ENCODE measurements around the gene ZNF664.
A peak's percentile ranks its signal among the peaks of the same experiment; 100 is the strongest.

The ZNF664 gene

DNA sequence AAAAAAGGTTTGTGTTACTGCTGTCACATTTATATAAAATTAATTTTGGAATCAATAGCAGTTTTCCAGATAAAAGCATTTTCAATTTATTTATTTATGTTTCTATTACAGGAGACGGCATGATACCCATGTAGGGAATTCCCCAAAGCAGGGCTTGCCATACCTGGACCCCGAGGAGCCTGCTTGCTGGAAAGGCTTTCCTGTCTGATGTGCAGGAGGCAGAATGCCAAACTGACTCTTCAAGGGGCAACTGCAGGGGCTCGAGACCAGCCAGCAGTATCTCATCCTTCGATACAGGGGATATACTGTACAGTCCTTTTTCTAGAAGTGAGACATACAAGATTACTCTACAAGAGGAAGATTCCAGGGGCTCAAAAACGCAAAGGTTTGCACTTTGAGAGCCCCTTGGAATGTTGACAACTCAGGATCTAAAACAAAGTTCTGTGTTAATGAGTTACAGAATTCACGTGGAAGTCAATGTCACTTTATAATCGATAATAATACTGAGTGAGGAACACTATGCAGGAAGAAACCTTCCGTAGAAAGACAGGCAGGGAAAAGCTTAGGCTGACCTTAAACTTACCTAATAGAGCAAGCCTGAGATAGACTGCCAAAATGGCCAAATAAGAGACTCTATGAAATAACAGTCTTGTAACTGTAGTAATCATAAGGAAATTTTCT lies 38.6 kb downstream of the ZNF664 start:
- no peak for DNase-seq

DNA sequence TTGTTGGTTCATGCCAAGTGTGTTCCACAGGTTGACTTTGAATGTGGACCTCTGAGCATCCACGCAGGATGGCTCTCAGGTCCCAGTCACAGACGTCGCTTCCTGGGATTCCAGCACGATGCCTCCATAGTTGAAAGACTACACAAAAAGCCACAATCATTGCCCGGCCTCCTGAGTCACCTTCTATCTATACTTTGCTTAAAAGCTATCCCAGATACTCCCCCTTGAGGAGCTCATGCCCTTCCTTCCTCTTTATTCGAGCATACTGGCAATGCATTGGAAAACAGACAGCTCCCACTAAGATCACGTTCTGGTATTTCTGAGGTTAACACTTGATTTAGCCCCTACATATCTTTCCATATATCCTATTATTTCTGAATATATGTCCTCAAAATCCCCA lies 40.1 kb downstream of the ZNF664 start:
- no peak for DNase-seq

DNA sequence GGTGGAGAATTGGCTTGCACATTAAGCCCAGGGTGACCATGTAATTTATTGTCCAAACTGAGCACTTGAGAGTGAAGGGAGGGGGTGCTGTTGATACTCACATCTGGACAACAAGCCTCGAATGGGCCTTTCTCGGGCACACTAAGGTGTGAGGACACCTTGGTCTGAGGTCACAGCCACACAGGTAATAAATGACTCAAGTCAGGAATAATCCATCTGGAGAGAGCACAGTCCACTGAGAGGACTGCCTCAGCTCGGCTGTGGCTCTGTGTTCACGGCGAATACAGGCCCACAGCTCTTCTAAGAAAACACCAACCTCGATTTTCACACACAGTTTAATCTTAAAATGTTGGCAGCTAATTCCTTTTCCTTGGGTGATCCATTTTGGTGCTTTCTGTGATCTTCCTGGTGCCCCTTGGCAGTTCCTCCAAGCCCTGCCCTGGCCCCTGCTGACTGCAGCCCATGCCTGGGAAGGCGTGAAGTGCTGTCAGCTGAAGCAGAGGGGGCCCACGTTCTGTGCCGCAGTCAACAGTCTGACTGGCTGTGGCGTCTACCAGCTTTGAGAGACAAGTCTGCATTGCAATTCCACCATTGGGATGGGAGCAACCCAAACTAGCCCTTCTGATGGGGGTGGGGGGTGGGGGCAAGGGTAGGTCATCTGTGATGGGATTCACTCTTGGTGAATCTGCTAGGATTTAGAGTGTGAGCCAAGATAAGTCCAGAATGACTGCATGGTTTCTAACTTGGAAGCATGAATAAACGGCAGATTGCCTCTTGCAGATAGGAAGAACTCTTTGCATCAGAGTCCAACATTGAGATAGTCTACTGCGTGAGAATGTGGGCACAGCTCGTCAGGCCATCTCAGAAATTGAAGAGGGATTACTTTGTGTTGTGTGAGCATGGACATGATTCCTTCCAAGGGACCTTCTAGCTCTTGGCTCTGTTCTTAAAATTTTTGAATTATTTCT lies 42.8 kb downstream of the ZNF664 start:
- DNase-seq, result no peak

DNA sequence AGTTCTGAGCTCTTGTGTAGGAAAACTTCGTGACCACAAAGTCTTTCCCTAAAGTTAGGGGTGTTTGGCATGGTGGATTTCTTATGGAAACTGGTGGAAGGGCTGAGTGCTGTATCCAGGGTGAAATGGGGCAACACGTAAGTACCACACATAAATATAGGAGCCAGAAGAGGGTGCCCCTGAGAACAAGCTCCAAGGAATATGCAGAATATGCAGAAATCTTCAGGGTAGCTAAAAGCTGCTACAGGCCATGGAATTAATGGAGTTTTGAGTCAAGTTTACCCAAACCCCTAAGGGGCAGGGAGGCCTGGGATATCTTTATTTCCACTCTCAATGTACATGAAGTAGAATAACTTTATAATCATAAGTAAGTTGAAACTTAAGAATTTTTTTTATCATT lies 44.0 kb downstream of the ZNF664 start:
- DNase-seq, result no peak

DNA sequence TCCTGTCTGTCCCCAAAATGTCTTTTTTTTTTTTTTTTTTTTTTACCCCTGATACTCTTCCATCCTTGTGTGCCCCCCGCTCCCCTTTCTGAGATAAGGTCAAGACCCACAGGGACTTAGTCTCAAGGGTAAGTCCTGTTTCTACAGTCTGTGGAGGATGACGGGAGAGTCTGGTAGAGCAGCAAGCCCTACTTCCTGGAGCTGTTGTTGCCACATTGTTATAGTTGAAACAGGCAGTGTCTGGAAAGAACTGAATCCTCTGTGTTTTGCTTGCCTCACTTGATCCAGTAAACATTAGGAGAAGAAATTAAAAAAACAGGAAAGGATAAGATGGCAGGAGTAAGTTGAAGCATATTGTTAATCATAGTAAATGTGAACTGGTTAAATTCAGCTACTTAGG lies 45.5 kb downstream of the ZNF664 start:
- no peak for DNase-seq

DNA sequence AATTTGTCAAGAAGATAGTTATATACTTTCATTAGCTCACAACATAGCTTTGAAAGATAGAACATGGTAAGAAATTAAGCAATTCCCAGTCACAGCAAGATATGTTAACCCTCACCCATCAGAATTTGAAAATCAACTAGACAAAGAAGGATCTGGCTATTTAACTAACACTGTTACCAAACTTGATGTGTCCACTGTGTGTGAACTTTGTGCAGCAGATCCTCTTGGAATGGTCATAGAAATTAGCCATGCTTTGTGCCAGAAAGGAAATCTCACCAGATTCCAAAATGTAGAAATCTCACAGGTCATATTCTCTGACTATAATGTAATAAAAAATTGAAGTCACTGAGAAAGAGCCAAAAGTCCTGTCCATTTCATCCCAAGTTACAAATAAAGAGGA lies 46.1 kb downstream of the ZNF664 start:
- DNase-seq, result no peak

DNA sequence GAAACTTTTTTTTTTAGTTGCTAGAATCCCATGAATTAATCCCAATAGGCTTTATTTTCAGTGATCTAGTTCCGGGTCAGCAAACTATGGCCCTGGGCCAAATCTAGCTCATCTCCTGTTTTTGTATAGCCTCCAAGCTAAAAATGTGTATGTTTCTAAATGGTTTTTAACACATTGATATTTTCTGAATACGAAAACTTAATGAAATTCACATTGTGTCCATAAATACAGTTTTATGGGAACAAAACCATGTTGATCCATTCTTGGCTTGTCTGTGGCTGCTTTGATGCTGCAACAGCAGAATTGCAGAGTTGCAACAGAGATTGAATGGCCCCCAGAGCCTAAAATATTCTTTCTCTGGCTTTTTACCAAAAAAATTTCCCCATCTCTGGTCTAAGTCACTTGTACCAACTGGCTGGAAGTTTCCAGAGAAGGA lies 47.5 kb downstream of the ZNF664 start:
- no peak for DNase-seq

DNA sequence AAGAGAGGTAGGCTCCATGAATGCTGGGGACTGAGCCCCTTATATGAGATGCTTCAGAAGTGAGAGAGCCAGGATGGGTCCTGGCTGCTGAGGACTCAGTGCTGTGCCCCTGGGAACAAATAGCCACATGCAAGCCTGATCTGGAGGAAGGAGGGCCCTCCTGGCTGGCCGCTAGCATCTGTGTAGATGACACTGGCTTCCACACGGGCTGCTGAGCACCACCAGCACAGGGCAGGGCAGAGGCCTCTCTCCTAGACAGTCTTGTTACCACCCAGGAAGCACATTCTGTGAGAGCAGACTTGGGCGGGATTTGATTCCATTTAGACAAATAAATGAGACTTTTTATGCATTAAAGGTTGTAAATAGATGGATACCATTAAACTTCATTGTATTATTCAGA lies 48.0 kb downstream of the ZNF664 start:
- no peak for DNase-seq

DNA sequence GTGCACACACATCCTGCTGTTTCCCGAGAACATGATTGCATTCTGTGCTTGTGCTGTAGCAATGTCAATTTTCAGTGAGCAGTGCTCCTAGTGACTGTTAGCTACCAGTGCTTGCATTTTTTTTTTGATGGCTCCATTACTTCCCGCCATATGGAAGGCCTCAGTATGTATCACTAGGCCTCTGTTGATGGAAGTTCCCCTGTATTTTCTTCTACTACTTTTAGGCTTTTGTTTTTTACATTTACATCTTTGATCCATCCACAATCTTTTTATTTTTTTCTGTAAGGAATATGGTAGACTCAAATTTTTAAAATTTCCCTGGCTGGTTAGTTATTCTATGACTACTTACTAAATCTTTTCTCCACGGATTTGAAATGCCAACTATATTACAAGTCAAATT lies 49.1 kb downstream of the ZNF664 start:
- DNase-seq, result no peak

DNA sequence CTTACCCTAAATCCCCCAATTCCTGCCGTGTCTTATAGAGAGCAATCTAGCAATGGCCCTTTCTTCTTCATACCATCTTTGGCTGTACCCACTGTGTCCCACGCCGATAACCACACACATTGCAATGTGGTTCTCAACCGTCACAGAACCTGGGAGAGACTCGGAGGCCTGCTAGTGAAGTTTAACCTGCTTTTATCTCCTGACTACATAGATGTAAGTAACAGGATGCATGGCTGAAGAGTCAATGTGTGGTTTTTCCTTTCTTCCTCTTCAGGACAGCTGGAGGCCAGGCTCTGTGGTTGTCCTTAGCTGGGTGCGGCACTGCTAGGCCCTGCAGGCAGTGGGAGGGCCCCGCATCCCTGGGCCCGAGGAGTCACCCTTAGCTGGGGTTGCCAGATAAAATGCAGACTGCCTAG lies 51.3 kb downstream of the ZNF664 start:
- DNase-seq, result no peak

DNA sequence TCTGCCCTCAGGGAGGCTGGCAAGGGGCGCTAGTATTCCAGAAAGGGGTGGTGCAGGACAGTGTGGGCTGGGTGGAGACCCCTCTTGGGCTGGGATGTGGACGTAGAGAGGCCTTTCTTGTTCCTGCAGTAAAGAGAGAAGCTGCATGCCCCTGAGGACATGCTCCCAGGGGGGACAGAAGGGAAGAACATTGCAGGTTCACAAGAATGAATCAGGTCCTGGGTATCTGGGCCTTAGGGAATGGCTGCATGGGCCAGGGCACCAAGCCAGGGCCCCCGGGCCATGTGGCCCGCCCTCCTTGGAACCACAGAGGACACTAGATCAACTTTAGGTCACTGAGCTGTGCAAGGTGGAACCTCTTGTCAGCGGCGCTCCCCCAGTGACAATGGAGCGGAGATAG lies 51.8 kb downstream of the ZNF664 start:
- DNase-seq, result no peak

DNA sequence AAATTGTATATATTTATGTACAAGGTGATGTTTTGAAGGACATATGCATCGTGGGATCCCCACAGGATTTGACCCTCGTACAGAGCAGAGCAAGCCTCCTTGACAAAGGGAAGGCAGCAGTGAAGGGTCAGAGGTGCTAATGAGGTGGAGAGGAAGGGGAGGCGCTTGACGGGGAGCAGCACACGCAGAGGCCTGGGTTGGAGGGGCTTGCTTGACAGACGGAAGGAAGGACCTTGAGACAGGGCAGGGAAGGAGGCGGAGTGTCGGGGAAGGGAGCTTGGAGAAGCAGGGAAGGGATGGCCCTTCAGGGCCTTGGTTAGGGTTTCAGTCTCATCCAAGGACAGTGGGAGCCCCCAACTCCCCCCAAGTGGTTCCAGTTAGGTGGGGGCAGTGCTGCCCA lies 52.6 kb downstream of the ZNF664 start:
- DNase-seq, result no peak

DNA sequence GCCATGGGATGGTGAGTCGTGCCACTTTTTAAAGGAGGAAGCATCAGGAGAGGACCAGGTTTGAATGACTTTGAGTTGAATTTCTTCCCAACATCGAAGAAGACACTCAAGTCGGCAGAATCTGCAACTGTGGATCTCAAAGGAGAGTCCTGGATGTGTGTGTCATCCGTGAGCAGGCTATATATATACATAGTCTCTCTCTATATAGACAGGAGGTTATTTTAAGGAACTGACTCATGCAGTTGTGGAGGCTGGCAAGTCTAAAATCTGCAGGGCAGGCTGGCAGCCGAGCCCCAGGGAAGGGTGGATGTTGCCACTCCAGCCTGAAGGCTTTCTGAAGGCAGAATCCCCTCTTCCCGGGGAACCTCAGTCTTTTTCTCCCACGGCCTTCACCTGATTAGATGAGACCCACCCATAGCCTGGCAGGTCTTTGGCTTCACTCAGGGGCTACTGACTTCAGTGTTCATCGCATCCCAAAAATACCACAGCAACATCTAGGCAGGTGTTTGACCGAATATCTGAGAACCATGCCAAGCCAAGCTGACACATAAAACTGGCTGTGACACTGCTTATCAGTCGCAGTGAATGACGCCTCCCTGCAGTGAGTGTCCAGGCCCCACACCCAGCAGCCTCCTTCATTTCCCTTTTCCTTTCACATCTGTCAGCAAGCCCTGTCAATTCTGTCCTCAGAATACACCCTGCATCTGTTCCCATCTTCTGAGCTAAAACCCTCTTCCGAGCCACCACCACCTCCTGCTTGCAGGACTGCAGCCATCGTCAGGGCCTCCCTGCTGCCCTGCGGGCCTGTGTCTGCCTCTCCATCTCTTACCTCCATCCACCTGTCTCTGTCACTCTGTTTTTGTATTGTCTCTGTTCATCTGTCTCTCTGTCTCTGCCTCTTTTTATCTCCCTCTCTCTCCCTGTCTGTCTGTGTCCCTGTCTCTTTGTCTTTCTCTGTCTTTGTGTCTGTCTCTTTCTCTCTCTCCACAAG lies 54.0 kb downstream of the ZNF664 start:
- no peak for DNase-seq

DNA sequence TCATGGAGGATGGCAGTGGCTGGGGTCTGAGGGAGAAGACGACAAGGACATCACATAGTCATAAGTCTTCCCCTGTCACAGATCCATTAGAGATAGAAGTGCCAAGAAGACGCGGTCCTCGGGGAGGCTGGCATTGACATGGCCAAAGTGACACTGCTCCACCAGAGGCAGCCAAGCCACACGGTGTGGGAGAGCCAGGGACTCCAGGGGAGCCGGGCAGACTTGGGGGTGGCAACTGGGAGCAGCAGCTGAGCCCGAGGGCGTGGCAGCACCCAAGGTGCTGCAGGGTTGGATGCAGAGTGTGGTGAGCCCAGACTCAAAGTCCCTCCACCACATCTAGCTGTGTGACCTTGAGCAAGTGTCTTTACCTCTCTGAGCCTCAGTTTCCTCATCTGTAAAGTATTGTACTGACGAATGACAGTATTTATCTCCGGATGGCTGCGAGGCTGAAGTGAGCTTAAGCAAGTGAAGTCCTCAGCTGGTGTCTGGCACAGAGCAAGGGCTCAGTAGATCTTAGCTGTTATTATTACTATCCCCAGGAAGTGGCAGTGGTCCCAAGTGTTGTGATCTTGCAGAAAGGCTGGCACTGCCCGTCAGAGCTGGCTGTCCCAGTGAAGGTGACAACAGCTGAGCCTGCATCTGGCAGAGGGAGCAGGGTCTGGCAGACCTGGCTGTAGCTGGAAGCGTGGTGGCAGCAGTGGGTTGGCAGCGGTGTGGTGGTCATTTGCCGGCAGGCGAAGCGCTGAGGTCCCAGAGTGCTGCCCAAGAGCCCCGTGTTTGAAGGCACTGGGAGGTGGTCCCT lies 54.9 kb downstream of the ZNF664 start:
- no peak for DNase-seq

DNA sequence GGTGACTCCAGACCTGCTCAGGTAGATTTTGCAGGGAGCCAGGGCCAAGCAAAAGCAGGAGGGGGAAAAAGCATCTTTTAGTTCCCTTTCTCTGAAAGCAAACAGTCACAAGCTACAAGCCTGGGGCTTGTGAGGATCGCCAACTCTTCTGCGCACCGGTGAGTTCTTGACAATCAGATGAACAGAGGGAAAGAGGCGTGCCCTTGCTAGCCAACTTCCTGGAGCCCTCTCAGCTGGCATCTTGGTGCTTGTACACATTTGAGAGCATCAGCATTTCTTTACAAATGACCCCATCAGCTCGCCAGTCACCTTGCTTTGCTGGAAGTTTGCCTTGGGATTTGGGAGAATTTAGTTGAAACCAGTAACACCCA lies 55.5 kb downstream of the ZNF664 start:
- no peak for DNase-seq

DNA sequence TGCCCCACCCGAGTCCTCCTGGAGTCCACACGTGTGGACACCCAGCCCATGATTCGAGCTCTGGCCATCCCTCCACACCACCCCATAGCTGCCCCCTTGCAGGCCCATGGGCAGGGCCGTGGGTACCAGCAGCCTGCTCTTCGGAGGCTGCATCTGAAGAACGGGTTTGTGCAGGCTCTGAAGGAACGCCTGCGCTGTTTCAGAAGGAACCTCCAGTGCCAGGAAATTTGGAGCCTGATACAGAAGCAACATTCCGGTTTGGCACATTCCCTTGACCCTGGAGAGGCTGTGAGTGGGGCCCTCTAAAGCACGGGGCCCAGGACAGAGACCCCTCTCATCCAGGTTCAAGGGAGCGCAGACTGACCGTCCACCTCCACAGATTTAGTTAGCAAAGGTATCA lies 57.0 kb downstream of the ZNF664 start:
- DNase-seq, result no peak

DNA sequence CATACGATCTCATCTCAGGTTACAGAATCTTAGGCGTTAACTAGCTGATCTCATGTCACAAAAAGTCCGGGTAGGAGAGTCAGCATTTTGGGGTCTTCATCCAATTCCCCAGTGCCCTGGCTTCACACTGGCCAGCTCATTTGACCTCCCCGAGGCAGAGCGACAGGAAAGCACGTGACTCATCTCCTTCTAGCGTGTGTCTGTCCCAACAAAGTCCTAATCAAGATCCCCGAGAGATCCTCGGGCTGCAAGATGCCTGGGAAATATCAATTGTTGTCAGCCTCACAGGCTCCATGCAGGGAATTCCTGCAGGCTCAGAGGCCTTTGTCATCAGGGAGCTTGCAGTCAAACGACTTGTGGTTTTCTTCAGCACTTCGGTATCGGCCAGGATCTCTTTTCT lies 57.5 kb downstream of the ZNF664 start:
- no peak for DNase-seq

DNA sequence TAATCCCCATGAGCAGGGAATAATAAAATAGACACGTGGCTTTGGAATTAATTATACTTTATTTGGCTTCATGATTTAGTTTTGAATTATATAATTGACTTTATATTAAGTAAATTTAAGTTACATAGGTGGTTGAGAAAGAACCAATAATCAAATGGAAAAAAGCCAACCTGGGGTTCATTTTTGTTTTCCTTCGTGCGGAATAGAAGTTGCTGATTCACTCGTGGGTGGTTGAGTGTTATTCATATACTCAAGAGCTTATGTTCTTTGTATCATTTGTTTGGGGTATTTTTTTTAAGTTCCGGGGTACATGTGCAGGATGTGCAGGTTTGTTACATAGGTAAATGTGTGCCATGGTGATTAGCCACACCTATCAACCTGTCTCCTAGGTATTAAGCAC lies 58.0 kb downstream of the ZNF664 start:
- DNase-seq, result no peak

DNA sequence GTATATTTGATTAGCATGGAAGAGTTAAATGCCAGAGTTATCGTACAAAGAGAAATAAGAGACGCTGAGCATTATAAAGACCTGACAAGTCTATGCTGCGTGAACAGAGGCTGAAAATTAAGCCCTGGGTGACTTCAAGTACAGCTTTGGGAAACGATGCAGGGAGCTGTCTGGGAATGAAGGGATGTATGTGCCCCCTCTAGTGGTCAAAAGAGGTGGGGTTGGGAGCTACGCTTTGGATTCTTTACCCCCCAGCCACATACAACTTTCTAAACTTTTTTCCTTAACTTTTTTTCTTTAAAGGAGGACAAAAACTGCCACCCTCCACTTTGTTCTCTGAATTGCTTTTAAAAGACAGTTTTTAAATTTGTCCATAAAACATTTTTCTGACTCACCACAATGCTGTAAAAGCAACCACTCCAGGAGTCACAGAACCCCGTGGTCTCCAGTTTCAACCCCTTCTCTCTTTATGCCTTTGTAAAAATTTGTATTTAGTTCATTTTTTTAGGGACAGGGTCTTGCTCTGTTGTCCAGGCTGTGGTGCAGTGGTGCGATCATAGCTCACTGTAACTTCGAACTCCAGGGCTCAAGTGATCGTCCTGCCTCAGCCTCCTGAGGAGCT lies 59.4 kb downstream of the ZNF664 start:
- DNase-seq, result peak; percentile 28

DNA sequence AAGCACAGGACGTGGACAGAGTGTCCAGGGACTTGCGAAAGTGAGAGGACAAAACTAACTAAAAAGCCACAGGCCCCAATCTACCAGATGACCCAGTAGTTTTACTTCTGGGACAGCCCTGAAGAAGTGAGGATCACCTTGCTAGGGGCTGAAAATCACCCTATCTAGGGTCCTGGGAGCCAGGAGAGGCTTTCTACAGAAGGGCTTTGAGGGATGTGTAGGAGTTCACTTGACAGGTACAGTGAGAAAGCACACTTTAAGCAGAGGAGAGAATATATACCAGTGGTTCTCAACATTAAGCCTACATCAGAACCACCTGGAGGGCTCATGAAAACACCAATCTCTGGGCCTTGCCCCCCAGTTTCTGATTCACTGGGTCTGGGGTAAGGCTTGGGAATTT lies 60.8 kb downstream of the ZNF664 start:
- no peak for DNase-seq

DNA sequence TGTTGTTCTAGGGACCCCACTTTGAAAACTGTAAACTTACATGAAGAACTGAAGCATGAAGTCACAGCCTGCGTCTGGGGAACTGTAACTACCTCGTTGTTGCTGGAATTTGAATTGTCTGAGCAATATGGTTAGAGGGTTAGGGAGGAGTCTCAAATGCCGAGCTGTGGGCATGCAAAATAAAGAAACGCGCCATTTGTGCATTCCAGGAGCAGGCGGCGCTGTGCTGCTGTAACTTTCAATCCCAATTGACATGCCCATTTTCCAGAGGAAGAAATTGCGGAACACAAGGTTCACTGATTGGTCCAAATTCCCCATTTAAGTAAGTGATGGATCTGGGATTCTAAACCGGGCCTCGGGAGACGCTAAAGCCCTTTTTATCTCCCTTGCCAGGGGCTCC lies 61.3 kb downstream of the ZNF664 start:
- no peak for DNase-seq

DNA sequence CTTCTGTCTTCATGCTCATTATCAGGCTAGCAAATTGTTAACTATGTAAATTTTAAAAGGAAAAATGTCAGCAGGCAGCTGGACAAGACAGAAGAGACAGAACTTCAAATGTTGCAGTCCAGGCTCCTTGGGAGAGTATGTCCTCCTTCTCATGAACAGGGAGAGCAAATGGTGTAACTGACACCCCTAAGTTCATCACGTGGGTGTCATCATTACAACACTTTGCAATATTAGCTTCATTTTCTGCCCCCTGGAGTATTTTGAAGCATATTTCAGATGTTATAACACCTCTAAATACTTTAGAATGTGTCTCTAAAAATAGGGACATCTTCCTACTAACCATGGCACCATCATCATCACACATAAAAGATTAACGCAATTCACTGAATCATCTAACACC lies 62.1 kb downstream of the ZNF664 start:
- DNase-seq, result no peak
